T-helper 22 cell (primary cell): Measurements from ENCODE around the gene ENPP6.

Experiments used
- DNase-seq: peaks from one replicate; pipeline ENCODE4 v3.0.0-alpha.2; 2020; ENCODE audit warnings: low read depth

Gene ENPP6

DNA sequence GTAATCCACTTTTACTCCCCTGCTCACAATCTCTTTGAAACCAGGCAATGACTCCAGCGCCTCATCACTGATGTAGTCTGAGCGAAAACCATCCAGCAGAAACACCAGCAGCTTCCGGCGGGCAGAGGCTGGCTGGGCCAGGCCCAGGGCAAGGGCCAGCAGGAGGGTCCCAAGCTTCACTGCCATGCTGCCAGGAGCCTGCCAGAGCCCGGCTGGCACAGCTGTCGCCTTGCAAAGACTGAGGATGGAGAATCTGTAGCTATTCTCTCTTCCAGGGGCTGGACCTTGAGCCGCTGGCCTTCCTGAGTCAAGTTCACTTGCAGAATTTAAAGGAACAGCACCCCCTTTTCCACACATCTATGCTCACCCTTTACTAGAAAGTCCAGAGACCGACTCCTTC is at the start of gene ENPP6:
ENPP6 (minus strand) TSS at position 240 of the 400 bp plus-strand sequence; CDS start at position 186, 54 bp downstream.
- no peak for DNase-seq

DNA sequence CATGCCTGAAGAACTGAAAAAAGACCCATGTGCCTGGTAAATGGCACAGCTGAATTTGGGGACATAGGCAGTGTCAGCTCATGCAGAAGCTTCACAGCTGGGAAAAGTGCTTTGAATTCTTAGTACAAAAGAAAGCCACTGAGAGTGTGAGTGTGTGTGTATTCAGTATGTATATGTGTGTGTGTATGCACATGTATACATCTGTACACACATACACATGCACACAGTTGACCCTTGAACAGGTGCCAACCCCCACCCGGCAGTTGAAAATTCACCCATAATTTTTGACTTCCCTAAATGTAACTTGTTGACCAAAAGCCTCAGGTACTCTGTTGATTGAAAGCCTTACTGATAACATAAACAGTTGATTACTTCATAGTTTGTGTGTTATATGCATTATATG is 49.5 kb upstream of the ENPP6 start:
- no peak for DNase-seq

DNA sequence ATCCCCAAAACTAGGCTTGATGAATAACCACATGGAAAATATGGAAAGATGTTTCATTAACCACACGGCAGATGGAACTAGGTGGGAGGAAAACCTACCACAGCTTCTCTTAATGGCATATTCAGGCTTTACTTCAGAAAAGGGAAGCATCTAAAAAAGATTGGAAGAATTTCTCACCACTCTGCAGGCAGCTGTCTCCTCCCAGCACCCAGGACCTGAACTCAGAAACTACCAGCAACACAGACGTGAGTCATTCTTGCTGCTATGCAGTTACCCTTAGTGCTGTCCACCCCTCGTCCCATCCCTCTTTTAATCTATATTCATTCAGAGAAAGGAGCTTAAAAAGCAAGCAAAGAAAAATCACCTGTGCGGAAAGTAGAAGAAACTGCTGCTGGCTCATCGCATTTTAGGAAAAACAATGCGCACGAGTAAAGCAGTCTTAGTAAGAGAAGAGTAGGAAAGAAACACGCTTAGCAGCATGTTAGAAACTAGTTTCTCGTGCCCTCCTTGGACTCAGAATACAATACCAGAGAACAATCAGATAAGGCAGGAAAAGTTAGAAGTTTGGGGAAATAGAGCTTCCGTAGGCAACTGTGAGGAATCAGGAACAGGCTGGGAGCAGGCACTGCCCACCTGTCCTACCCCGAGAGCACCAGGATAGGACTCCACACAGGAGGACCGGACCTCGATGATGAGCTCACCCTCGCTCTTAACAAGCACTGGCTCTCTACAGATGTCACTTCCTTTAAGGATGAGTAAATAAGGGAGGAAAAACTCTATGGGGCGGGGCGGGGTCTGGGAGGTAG is 48.1 kb upstream of the ENPP6 start:
- no peak for DNase-seq

DNA sequence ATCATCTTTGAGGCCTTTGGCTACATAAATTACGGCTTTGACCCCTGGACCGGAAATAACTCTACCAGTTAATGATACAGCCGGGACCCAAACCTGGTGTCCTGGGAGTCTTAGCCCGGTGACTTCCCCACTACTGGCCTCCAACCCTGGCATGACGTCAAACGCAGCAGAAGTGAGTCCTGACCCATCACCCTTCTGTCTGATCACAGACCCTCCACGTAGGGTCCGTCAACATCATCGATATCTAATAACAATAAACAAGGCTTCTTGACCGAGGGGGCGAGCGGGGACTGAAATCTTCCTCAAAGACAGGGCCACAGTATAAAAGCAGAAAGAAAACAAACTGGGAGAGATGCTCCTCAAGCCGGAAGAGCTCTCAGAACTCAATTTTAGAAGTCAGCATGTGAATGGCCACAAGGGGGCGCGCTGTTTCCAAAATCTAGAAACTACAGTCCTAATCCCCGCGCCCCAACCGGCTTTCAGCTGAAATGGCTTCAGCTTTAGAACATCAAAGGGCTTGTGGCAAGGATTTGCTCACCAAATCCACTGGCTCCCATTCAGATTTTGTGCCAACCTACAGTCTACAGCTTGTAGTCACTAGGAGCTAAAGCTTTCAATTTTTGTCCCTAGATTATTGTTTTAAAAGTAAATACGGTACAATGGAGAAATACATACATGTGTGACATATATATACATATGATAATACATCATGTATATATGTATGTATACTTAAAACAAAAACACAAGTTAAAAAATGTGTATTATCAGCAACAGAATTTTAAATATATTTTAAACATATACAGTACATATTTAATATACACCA is 46.4 kb upstream of the ENPP6 start:
- peak; percentile 76 for DNase-seq

DNA sequence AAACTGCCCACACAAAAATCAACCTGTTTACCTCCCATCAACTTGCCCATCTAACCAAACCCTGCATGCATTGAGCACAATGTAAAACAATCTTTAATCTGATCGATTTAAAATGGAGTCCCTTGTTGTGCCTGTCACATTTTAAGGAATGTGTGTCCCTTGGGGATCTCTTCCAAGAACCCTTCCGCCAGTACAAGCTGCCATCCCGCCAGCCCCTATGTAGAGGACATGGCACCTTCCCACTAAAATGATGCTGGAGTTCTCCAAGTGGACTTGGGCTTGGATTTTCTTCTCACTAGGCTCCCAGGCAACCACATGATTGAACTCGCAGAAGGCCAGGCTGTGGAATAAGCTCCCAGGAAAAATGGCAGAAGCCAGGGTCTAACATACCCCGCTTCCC is 45.8 kb upstream of the ENPP6 start:
- DNase-seq: no peak

DNA sequence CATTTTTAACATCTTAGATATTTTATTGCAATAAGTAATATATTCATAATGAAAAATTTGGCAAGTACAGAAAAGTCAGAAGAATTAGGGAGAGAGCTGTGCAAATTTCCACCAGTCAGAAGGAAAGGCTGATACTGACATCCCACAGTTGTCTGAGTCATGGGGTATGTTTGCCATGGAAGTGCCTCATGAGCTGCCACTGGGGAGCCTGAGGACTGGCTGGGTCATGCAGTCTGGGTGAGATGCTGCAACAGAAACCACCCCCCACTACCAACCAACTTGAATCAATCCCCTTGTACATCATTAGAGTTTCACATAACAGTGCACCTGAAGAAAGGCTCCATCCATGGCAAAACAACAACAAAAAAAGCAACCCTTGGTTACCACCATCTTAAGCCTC is 45.2 kb upstream of the ENPP6 start:
- no peak for DNase-seq

DNA sequence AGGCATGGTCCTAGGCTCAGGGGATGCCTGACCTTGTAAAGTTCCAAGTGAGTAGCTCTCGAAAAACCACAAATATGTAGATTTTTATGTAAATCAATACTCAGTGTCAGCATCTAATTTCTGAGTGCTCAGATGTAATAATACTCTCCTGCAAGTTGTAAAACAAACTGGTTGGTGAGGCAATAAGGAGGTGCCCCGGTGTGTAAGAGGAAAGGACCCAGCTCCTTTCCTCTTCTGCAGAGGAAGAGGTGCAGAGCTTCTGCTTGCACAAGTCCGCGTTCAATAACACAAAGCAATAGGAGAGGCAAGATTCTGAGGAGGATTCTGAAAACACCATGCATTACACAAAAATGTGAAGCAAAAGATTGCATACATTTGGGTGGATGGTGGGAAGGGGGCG is 43.6 kb upstream of the ENPP6 start:
- DNase-seq: no peak

DNA sequence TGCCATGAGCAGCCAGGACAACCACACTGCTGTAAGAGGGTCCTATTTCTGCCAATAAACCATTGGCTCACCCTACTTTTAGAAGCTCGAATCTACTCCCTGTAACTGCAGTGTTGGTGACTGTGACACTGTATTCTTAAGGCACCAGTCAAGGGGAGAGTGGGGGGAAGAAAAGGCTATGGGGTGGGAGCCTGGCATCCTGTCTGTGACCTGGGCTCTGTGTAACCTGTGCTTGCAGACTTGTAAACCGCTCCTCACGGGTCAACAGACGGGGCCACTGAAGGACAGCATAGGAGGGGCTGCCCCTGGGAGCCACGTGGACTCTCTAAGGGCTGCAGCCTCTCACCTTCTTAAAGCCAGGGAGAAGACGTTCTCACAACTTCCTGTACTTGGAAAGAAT is 42.2 kb upstream of the ENPP6 start:
- DNase-seq: no peak

DNA sequence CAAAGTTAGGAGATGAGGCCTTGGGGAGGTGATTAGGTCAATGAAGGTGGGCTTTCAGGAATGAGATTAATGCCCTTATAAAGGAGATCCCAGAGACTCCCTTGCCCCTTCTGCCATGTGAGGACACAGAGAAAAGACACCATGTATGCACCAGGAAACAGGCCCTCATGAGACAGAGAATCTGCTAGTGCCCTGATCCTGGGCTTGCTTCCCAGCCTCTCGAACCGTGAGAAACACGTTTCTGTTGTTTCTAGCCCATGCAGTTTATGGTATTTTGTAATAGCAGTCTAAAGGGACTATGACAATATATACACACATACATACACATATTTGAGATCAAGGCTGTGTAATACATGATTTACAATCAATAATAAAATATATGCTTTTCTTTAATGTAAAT is 41.4 kb upstream of the ENPP6 start:
- DNase-seq: no peak

DNA sequence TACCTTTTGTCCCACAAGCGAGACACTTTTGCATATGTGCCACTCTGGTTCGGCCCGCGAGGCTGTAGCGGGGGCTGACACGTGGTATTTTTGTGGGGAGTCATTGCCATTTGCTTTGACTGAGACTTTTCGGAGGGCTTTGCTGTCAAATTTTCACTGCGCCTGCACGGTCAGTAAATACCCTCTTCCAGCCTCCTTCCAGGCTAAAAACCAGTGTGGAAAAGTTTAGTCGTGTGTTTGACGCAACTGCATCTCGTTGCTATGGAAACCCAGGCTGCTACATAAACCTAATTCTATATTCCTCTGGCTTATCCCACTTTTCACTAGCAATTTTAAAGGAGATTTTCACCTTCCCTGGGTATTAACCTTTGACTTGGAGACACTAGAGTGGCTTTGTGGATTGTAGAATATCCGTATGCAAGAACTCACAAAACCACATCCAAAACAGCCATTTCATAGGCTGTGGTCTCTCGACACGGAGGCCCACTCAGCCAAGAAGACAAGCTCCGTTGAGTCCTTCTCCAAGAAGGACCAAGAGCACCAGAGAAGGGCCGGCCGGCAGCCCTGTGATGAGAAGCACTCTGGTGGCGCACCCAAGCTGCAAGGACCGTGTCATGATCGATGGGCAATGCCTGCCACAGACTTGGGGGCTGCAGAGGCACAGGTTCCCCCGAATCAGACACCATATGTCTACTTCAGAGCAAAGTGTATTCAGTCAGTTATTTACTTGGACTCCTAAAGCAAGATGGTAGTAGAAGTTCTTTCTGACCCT is 38.4 kb upstream of the ENPP6 start:
- DNase-seq: no peak

DNA sequence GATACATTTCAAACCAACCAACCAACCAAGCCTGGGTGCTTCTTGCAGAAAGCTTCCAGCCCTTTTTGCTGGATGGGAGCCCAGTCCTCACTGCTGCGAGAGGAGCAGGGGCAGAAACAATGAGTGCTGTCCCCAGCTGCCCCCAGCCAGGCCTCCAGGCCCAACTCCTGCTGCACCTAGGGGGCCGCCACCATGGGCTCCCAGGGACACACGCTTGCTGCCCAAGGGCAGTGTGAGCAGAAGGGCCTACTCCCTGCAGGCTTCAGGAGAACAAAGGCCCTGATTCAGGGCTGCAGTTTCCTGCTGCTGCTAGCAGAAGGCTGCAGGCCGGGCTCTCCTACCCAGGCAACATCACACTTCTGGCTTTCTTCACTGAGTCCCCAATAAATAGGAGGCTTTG is 37.7 kb upstream of the ENPP6 start:
- no peak for DNase-seq

DNA sequence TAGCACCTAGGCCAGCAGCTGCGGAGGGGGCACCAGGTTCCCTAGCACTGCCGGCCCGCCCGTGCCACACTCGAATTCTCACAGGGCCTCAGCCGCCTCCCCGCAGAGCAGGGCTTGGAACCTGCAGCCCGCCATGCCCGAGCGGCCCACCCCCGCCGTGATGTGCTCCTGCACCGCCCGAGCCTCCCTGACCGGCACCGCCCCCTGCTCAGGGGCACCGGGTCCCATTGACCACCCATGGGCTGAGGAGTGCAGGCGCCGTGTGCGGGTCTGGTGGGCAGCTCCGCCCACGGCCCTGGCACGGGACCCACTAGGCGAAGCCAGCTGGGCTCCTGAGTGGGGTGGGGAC is 35.4 kb upstream of the ENPP6 start:
- no peak for DNase-seq

DNA sequence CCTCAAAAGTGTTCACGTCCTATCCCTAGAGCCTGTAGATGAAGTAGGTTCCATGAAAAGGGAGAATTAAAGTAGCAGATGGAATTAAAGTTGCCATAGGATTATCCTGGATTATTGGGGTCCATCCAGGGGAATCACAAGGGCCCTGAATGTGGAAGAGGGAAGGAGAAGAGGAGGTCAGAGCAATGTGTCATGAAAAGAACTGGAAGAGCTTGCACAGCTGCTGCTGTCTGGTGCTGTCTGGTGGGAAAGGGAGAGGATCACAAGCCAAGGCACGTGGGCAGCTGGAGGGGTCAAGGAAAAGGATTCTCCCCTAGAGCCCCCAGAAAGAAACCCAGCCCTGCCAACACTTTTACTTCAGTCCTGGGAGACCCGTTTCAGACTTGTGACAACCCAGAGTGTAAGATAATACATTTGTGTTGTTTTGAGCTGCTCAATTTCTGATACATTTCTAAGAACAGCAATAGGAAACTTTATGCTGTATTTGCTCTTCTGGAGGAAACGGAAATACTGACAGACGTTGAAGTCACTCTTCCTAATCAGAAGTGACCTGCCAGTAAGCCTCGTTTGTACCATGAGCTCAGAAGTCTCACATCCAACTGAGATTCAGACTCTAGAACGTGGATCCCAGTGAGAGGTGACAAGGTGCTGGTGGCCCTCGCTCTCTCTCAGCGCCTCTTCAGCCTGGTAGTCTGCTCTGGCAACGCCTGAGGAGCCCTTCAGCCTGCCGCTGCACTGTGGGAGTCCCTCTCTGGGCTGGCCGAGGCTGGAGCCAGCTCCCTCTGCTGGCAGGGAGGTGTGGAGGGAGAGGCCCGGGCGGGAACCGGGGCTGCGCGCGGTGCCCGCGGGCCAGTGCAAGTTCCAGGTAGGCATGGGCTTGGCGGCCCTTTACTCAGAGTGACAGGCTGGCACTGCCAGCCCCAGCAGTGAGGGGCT is 34.7 kb upstream of the ENPP6 start:
- no peak for DNase-seq

DNA sequence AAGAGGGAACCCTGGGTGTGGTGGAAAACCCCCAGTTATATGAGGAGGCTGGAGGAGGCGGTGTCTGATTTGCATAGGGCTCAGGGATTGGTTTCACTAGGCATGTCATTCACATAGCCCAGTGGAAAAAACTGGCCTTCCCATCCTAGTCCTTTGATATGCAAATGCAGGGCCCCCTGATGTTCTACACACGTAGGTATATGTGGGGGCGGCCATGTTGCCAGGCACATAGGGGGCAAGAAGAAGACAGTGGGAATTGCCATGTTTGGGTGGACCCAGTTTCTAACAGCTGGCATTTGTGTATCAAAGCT is 34.0 kb upstream of the ENPP6 start:
- DNase-seq: no peak

DNA sequence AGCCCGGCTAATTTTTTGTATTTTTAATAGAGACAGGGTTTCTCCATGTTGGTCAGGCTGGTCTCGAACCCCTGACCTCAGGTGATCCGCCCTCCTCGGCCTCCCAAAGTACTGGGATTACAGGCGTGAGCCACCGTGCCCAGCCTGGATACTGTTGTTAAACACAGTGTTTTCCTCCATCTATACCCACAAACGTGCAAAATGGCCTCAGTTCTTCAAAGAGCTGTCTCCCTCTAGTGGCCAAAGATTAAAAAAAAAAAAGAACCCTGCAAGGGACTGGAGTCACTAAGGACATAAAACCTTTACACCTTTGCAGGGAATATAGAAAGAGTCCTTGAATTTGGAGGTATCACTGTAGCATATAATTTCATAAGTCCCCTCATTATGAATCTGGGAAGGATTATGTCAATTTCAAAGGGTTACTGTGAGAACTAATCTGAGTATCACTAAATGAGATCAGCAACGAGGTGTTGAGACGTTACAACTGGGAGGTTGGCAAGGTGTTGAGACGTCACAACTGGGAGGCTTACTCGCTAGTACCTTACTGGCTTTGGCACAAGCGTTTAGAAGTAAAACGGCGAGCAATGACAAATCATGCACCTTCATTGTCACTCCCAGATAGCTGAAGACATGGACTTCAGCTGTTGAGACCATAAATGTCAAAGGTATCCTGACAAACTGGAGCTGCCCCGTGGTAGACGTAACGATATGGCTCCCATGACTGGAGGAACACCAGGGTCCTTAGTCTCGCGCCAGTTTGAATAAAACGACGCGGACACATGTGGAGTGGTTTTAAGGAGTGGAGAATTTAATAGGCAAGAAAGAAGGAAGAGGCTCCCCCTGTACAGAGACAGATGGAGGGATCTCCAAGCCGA is 33.4 kb upstream of the ENPP6 start:
- DNase-seq: no peak

DNA sequence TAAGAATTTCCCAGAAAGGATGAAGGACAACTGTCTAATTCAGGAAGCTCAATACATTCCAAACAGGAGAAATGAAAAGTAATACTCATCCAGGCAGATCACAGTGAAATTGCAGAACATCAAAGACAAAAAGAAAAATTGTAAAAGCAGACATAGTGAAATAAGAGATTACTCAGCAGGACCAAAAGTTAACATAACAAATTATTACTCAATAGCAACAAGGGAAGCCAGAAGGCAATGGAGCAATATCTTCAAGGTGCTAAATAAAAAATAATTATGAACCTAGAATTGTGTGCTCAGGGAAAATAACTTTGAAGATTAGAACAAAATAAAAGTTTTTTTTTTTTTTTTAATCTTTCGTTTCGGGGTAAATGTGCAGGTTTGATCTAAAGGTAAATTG is 30.5 kb upstream of the ENPP6 start:
- no peak for DNase-seq

DNA sequence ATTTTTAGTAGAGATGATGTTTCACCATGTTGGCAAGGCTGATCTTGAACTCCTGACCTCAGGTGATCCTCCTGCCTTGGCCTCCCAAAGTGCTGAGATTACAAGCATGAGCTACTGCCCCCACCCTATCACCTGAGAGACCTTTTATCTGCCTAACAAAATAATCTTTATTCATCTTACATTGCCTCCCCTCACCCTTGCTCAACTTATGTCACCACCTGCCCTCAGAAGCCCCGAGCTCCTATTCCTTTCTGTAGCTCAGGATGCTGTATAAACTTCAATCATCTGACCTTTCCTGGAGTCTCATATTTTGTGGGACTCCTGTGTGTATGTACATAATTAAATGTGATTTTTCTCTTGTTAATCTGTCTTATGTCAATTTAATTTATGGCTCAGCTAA is 29.7 kb upstream of the ENPP6 start:
- no peak for DNase-seq

DNA sequence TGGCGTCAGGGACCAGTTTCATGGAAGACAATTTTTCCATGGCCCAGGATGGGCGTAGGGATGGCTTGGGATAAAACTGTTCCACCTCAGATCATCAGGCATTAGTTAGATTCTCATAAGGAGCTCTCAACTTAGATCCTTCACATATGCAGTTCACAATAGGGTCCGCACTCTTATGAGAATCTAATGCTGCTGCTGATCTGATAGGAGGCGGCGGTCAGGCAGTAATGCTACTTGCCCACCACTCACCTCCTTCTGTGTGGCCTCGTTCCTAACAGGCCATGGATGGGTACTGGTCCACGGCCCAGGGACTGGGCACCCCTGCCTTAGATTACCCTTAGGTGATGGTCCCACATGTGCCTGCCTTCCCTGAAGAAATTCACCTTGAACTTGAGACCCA is 28.8 kb upstream of the ENPP6 start:
- DNase-seq: no peak

DNA sequence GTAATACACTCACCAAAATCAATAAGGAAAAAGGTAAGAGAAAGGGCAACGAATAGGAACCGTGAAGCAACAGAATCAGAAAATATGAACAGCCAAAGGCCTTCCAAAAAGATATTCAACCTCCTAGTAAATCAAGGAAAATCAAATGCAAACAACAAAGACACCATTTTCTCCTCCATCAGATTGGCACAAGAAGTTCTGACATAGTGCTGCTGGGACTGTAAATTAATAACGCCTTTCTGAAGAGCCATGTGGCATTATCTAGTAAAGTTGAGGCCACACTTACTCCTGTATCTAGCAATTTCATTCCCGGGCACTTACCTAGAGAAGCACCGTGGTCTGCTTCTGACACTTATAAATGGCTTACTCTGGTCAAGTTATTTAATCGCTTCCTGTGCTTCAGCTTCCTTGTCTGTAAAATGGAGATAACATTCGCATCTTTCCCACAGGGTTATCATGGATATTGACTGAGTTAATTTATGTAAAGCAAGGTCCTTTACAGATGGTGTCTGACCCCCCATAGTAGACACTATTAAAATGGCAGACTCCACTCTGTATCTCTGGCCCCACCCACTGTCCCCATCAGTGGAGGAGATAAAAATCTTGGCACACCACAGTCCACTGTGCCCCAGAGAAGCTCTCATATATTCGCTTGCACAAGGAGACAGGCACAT is 20.5 kb upstream of the ENPP6 start:
- no peak for DNase-seq

DNA sequence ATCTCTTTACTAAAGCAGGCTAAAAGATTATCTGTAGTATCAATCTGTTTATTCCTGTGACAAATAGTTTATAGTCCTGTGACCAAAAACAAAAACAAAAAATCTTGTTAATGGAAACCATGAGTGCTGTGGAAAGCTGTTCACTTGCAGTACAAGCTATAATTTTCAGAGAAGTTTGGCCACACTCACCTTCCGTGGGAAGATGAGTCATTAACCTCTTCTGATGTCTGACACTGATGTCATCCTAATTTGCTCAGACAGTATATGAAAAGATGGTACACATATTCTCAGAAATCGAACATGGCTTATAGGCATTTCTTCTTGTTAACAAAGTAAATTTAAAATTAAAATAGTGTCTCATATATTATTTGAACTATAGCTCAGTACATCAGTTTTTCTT is 19.9 kb upstream of the ENPP6 start:
- no peak for DNase-seq
